Esophagus muscularis mucosa (tissue), 3 donors: ENCODE results near the gene ADAMTSL5.

Experiments used
- POLR2A ChIP-seq: fragments of 450-650 bp; IDR thresholded peaks from one replicate; pipeline ENCODE4 v1.6.1; 2017; ENCODE audit warnings: antibody characterized with exemption, moderate library complexity, mild to moderate bottlenecking, low read depth
- POLR2AphosphoS5 ChIP-seq, 2 donors: sonication (generic); formaldehyde crosslinking; IDR thresholded peaks; one replicate each; pipeline ENCODE4 v1.6.1; 2017; ENCODE audit warnings: antibody characterized with exemption in 2 of 2
- TF ChIP-seq, protein P1 (sequence below), 3 experiments: fragments of 200-600 bp in 2 of 3; fragments of 450-650 bp in 1 of 3; sonication (generic) in 2 of 3; IDR thresholded peaks; one replicate each; pipeline ENCODE4 v1.5.1; 2017 to 2019; ENCODE audit warnings: antibody characterized with exemption in 3 of 3, mild to moderate bottlenecking in 2 of 3, moderate library complexity in 1 of 3

DNA sequence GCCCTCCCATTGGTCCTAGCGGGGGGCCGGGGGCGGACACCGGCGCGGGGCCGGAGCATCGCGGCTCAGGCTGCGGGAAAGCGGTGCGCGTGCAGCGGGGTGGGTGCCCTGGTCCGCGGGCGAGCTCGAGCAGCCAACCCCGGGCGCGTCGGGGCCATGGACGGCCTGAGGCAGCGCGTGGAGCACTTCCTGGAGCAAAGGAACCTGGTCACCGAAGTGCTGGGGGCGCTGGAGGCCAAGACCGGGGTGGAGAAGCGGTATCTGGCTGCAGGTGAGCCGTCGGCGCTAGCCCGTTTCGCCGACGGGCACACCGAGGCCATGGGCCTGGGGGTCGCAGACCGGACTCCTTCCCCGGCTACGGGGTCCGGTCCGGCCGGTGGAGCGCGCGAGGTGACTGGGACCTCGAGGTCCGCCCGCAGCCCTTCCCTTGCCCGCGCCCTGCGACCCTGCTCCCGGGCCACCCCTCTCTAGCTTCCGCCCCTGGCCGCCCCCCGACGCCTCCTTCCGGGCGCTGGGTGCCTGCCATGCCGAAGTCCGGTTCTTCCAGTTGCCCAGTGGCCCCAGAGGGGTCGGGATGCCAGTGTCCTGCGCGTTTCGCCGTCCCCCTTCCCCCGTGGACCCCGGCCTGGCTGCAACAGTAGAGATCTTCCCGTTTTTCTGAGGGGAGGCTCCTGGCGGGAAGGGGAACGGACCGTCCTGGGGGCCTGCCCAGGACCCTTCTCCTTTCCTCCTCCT is 21.5 kb downstream of the ADAMTSL5 start, which contains the start of gene REEP6:
- TF ChIP-seq, protein P1, sequence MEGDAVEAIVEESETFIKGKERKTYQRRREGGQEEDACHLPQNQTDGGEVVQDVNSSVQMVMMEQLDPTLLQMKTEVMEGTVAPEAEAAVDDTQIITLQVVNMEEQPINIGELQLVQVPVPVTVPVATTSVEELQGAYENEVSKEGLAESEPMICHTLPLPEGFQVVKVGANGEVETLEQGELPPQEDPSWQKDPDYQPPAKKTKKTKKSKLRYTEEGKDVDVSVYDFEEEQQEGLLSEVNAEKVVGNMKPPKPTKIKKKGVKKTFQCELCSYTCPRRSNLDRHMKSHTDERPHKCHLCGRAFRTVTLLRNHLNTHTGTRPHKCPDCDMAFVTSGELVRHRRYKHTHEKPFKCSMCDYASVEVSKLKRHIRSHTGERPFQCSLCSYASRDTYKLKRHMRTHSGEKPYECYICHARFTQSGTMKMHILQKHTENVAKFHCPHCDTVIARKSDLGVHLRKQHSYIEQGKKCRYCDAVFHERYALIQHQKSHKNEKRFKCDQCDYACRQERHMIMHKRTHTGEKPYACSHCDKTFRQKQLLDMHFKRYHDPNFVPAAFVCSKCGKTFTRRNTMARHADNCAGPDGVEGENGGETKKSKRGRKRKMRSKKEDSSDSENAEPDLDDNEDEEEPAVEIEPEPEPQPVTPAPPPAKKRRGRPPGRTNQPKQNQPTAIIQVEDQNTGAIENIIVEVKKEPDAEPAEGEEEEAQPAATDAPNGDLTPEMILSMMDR (IDR thresholded peaks at IDR 0.05), result no peak
- TF ChIP-seq POLR2A, result no peak
- peak in 1 of 2 donors; percentile 23 for TF ChIP-seq POLR2AphosphoS5 (IDR thresholded peaks at IDR 0.05)
